Astrocyte (in vitro differentiated cells and primary cell): Measurements from ENCODE around the gene SLC4A1. TPM values are rescaled to one million over a fixed set of nuclear protein-coding genes. Genes with fewer than 3 reads are reported as not detected.

Source experiments
- DNase-seq: peaks from one replicate; pipeline ENCODE4 v3.0.0-alpha.2; 2010; ENCODE audit warnings: low read depth
- FAIRE-seq: peaks from 2 replicates; lab custom pipeline; 2011; peaks lifted over from hg19 to GRCh38; lab: Jason Lieb, UNC
- H2AFZ ChIP-seq: 2 replicates; pipeline ENCODE4 v1.6.0; 2012; ENCODE audit warnings: low read depth, low read length, inconsistent platforms
- H3K27ac ChIP-seq: 2 replicates; pipeline ENCODE4 v1.5.1; 2011; ENCODE audit warnings: low read depth, low read length, inconsistent platforms
- H3K27me3 ChIP-seq: 2 replicates; pipeline ENCODE4 v1.6.0; 2011; ENCODE audit warnings: low read length, inconsistent platforms; ENCODE audit not compliant: insufficient read depth
- H3K36me3 ChIP-seq: 2 replicates; pipeline ENCODE4 v1.5.1; 2011; ENCODE audit warnings: low read length, inconsistent platforms; ENCODE audit not compliant: insufficient read depth
- H3K4me1 ChIP-seq: 2 replicates; pipeline ENCODE4 v1.5.1; 2011; ENCODE audit warnings: low read length, inconsistent platforms; ENCODE audit not compliant: insufficient read depth
- H3K4me2 ChIP-seq: 2 replicates; pipeline ENCODE4 v1.6.0; 2012; ENCODE audit warnings: low read length, inconsistent platforms
- H3K4me3 ChIP-seq: 2 replicates; pipeline ENCODE4 v1.5.1; 2011; ENCODE audit warnings: low read depth, mild to moderate bottlenecking, low read length, inconsistent platforms; ENCODE audit not compliant: insufficient read depth
- H3K79me2 ChIP-seq: 2 replicates; pipeline ENCODE4 v1.6.0; 2012; ENCODE audit warnings: mild to moderate bottlenecking, low read length, inconsistent platforms; ENCODE audit not compliant: insufficient read depth
- H3K9ac ChIP-seq: 2 replicates; pipeline ENCODE4 v1.6.0; 2012; ENCODE audit warnings: mild to moderate bottlenecking, low read length, inconsistent platforms
- H3K9me3 ChIP-seq: 2 replicates; pipeline ENCODE4 v1.5.1; 2012; ENCODE audit warnings: low read depth, mild to moderate bottlenecking, low read length, inconsistent platforms; ENCODE audit not compliant: insufficient read depth
- H4K20me1 ChIP-seq: 2 replicates; pipeline ENCODE4 v1.6.0; 2012; ENCODE audit warnings: low read length, inconsistent platforms; ENCODE audit not compliant: insufficient read depth
- H3K27ac Mint-ChIP-seq: one replicate; pipeline ENCODE4 v1.8.0; 2021; ENCODE audit warnings: mild to moderate bottlenecking, mixed read lengths; ENCODE audit not compliant: unreplicated experiment
- H3K27me3 Mint-ChIP-seq: one replicate; pipeline ENCODE4 v1.8.0; 2021; ENCODE audit warnings: low read depth, mixed read lengths; ENCODE audit not compliant: unreplicated experiment
- H3K36me3 Mint-ChIP-seq: one replicate; pipeline ENCODE4 v1.8.0; 2021; ENCODE audit warnings: low read depth, mixed read lengths; ENCODE audit not compliant: unreplicated experiment
- H3K4me1 Mint-ChIP-seq: one replicate; pipeline ENCODE4 v1.8.0; 2021; ENCODE audit warnings: low read depth, mixed read lengths; ENCODE audit not compliant: unreplicated experiment
- H3K4me3 Mint-ChIP-seq: one replicate; pipeline ENCODE4 v1.8.0; 2021; ENCODE audit warnings: mild to moderate bottlenecking, moderate library complexity, mixed read lengths; ENCODE audit not compliant: unreplicated experiment
- H3K9me3 Mint-ChIP-seq: one replicate; pipeline ENCODE4 v1.8.0; 2021; ENCODE audit warnings: mild to moderate bottlenecking, mixed read lengths; ENCODE audit not compliant: unreplicated experiment
- EZH2 ChIP-seq: IDR thresholded peaks from 2 replicates; pipeline ENCODE4 v1.6.1; 2012; ENCODE audit warnings: mild to moderate bottlenecking, low read length, inconsistent platforms; ENCODE audit not compliant: insufficient read depth
- total RNA-seq: library from RNA; stranded (reverse); gene quantifications from 2 replicates; pipeline ENCODE4 v1.2.1, GENCODE V29; 2021
- TF ChIP-seq, protein P1 (sequence below): IDR thresholded peaks from 2 replicates; pipeline ENCODE4 v1.5.1; 2011; ENCODE audit warnings: low read depth, mild to moderate bottlenecking, inconsistent platforms, low read length, moderate library complexity; ENCODE audit not compliant: insufficient read depth

SLC4A1 gene
- total RNA-seq, 1 donor from 2014 or later = not detected

DNA sequence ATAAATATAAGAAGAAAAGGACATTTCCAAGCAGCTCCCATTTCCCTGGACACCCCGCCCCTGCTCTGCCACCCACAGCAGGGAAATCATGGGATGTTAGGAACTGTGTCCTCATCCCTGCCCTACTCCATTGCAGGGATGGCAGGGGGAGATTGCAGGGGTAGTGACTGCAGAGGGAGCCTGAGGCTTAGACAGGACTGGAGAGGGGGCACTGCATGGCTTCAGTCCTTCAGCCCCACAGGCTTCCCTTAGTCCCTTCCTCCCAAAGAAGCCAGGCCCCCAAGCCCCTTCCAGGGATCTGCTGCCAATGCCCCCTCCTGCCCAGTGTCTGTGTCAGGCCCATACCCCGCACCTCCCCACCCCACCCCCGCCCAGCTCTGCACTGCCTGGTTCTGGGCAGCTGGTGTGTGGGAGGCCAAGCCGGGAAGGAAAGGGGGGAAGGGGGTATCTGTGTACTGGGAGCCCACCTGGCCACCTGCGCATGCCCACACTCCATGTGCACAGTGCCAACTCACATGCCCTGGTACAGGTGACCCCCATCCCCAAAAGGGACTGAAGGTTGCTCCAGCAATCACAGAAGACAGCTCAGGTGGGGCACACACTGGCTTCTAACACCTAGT is 43.7 kb upstream of the SLC4A1 start:
- no peak for TF ChIP-seq EZH2
- TF ChIP-seq, protein P1, sequence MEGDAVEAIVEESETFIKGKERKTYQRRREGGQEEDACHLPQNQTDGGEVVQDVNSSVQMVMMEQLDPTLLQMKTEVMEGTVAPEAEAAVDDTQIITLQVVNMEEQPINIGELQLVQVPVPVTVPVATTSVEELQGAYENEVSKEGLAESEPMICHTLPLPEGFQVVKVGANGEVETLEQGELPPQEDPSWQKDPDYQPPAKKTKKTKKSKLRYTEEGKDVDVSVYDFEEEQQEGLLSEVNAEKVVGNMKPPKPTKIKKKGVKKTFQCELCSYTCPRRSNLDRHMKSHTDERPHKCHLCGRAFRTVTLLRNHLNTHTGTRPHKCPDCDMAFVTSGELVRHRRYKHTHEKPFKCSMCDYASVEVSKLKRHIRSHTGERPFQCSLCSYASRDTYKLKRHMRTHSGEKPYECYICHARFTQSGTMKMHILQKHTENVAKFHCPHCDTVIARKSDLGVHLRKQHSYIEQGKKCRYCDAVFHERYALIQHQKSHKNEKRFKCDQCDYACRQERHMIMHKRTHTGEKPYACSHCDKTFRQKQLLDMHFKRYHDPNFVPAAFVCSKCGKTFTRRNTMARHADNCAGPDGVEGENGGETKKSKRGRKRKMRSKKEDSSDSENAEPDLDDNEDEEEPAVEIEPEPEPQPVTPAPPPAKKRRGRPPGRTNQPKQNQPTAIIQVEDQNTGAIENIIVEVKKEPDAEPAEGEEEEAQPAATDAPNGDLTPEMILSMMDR = no peak
- no peak overlapping the region for H3K4me3 Mint-ChIP-seq
- H3K4me1 Mint-ChIP-seq = peaks cover 4% of the 10 kb centered on the region
- Histone ChIP-seq H2AFZ (no peak overlapping the region), H3K27ac (no peak overlapping the region), H3K9me3 (no peaks in the 10 kb centered on the region), H3K4me1 (peaks cover 3% of the 10 kb centered on the region), H3K9ac (no peak overlapping the region), H3K4me2 (no peak overlapping the region), H3K27me3 (peaks cover 34% of the 10 kb centered on the region), H3K79me2 (no peaks in the 10 kb centered on the region), H4K20me1 (peaks cover 4% of the 10 kb centered on the region), H3K36me3 (no peaks in the 10 kb centered on the region), H3K4me3 (no peak overlapping the region)
- peaks cover 2% of the 10 kb centered on the region for H3K36me3 Mint-ChIP-seq
- FAIRE-seq (no peak), DNase-seq (no peak)
- no peaks in the 10 kb centered on the region for H3K9me3 Mint-ChIP-seq
- no peak overlapping the region for H3K27ac Mint-ChIP-seq
- peaks cover 40% of the 10 kb centered on the region for H3K27me3 Mint-ChIP-seq

DNA sequence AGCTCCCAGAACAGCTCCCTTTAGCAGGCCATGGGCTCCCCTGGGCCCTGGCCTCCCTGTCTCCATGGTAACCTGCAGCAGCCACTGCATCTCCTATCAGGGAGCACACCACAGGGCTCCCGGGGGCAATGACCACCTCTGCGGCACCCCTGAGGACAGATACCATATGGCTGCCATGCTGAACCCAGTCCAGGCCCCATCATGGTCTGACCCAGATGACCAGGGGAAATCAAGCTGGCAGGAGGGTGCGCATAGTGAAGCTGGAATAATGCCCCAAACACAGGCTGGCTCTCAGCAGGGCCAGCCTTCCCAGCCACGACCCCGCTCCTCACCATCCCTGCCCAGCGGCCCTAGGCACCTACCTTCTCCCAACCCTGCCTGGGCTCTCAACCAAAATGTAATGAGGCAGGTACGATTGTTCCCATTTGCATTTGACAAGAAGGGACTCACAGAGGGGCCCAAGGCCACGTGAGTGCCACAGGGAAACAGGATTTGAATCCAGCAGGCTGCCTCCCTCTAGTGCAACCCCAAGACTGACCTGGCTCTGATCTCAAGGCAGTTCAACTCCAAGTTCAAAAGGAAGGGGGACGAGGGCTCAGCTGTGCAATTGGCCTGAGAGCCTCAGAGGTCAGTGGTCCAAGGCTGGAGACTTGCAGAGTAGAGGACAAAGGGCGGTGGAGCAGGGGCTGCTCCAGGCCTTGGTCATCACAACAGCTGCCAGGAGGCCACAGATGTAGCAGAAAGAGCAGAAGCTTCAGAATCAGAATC is 42.9 kb upstream of the SLC4A1 start:
- Mint-ChIP-seq H3K27ac (peak overlapping the region; percentile 27), H3K27me3 (peaks cover 34% of the 10 kb centered on the region), H3K4me1 (peaks cover 4% of the 10 kb centered on the region), H3K36me3 (peaks cover 2% of the 10 kb centered on the region), H3K9me3 (no peaks in the 10 kb centered on the region), H3K4me3 (peak overlapping the region; percentile 34)
- Histone ChIP-seq H3K27ac (no peak overlapping the region), H3K4me1 (peaks cover 3% of the 10 kb centered on the region), H3K4me3 (no peak overlapping the region), H2AFZ (no peak overlapping the region), H3K9me3 (no peaks in the 10 kb centered on the region), H3K9ac (no peak overlapping the region), H3K27me3 (peaks cover 26% of the 10 kb centered on the region), H3K4me2 (no peak overlapping the region), H3K36me3 (no peaks in the 10 kb centered on the region), H4K20me1 (peaks cover 3% of the 10 kb centered on the region), H3K79me2 (no peaks in the 10 kb centered on the region)
- DNase-seq (no peak), FAIRE-seq (no peak)
- no peak for TF ChIP-seq EZH2
- TF ChIP-seq, protein P1 = no peak

DNA sequence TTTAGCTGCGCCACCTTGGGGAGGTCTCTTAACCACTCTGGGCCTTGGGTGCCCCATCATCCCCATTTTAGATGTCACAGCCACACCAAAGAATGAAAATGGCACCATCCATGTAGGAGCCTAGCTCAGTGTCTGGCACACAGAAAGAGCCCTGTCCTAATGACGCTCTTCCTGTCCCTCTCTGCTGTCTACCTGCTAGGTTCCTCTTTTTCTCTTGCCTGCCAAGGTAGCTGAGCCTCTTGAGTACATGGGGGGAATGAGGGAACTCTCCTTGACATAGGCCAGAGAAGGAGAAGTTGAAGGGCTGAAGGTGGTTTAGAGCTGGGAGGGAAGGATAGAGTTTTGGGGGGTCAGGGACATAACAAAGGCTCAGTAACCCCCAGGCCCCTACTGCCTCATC is 42.3 kb upstream of the SLC4A1 start:
- Histone ChIP-seq H3K4me2 (no peak overlapping the region), H3K36me3 (no peaks in the 10 kb centered on the region), H3K27ac (no peak overlapping the region), H3K4me3 (no peak overlapping the region), H2AFZ (no peak overlapping the region), H3K4me1 (peaks cover 3% of the 10 kb centered on the region), H3K27me3 (peaks cover 24% of the 10 kb centered on the region), H4K20me1 (no peaks in the 10 kb centered on the region), H3K9me3 (no peaks in the 10 kb centered on the region), H3K79me2 (no peaks in the 10 kb centered on the region), H3K9ac (no peak overlapping the region)
- TF ChIP-seq EZH2 = no peak
- TF ChIP-seq, protein P1 = no peak
- Mint-ChIP-seq H3K36me3 (peaks cover 2% of the 10 kb centered on the region), H3K4me3 (peak overlapping the region; percentile 62), H3K9me3 (no peaks in the 10 kb centered on the region), H3K27me3 (peaks cover 30% of the 10 kb centered on the region), H3K27ac (no peak overlapping the region), H3K4me1 (peaks cover 4% of the 10 kb centered on the region)
- DNase-seq (no peak), FAIRE-seq (no peak)
